HL-60 (cell line): ENCODE results near the gene SSNA1.

ENCODE experiments used
- DNase-seq, 2 experiments: peaks; one replicate each; pipeline ENCODE4 v3.0.0-alpha.2; 2010 to 2020; ENCODE audit warnings: low read depth in 1 of 2, low spot score in 1 of 2
- H3K27ac ChIP-seq: fragments of 250-450 bp; sonication (Bioruptor Pico); replicated peaks from 2 replicates; pipeline ENCODE4 v1.5.1; 2020; ENCODE audit warnings: mild to moderate bottlenecking, moderate library complexity
- H3K27me3 ChIP-seq: fragments of 250-450 bp; sonication (Bioruptor Pico); 2 replicates; pipeline ENCODE4 v1.5.1; 2021; ENCODE audit warnings: mild to moderate bottlenecking, moderate library complexity; ENCODE audit not compliant: insufficient read depth, poor library complexity, severe bottlenecking
- H3K4me3 ChIP-seq: replicated peaks from 2 replicates; pipeline ENCODE4 v1.5.1; 2011; ENCODE audit warnings: mild to moderate bottlenecking, control low read depth, low read length; ENCODE audit not compliant: insufficient read depth
- CTCF ChIP-seq: IDR thresholded peaks from one replicate; pipeline ENCODE4 v1.5.1; 2011; ENCODE audit warnings: low read length, control low read depth, inconsistent platforms; ENCODE audit not compliant: insufficient read depth
- GABPA ChIP-seq: IDR thresholded peaks from 2 replicates; pipeline ENCODE4 v1.6.1; 2012; ENCODE audit warnings: low read depth
- POLR2AphosphoS5 ChIP-seq: IDR thresholded peaks from 2 replicates; pipeline ENCODE4 v1.6.1; 2012; ENCODE audit warnings: low read depth
- REST ChIP-seq: IDR thresholded peaks from 2 replicates; pipeline ENCODE4 v1.6.1; 2012; ENCODE audit warnings: low read depth; ENCODE audit not compliant: insufficient replicate concordance
- SPI1 ChIP-seq: IDR thresholded peaks from 2 replicates; pipeline ENCODE4 v1.6.1; 2012; ENCODE audit warnings: low read depth, mild to moderate bottlenecking, borderline replicate concordance

Gene SSNA1

GRCh38 chr9:137174722-137175293 lies 13.7 kb upstream of the SSNA1 start:
- no peaks in the 10 kb centered on the region for H3K27me3 ChIP-seq
- TF ChIP-seq REST (no peak), POLR2AphosphoS5 (no peak), GABPA (no peak)
- no peak overlapping the region for H3K4me3 ChIP-seq
- DNase-seq = no peak
- no peak overlapping the region for H3K27ac ChIP-seq

GRCh38 chr9:137175345-137175961 lies 13.0 kb upstream of the SSNA1 start:
- DNase-seq = no peak
- TF ChIP-seq POLR2AphosphoS5 = no peak
- no peak for TF ChIP-seq SPI1
- TF ChIP-seq GABPA = no peak
- no peak for TF ChIP-seq CTCF
- TF ChIP-seq REST = no peak
- H3K27me3 ChIP-seq = no peaks in the 10 kb centered on the region
- no peak overlapping the region for H3K4me3 ChIP-seq
- H3K27ac ChIP-seq = no peak overlapping the region

GRCh38 chr9:137176302-137177182 lies 11.9 kb upstream of the SSNA1 start:
- DNase-seq = peak in 1 of 2 experiments; percentile 55
- H3K27ac ChIP-seq = no peak overlapping the region
- H3K27me3 ChIP-seq = no peaks in the 10 kb centered on the region
- TF ChIP-seq SPI1 (no peak), POLR2AphosphoS5 (peak; percentile 25; the same call in 1 of the 2 replicates), CTCF (peak; percentile 71)
- no peak overlapping the region for H3K4me3 ChIP-seq

GRCh38 chr9:137178201-137178938 lies 10.1 kb upstream of the SSNA1 start:
- no peaks in the 10 kb centered on the region for H3K27me3 ChIP-seq
- no peak overlapping the region for H3K4me3 ChIP-seq
- DNase-seq = no peak
- H3K27ac ChIP-seq = no peak overlapping the region
- TF ChIP-seq SPI1 = no peak
- TF ChIP-seq GABPA = no peak
- TF ChIP-seq POLR2AphosphoS5 = no peak
- no peak for TF ChIP-seq REST
- no peak for TF ChIP-seq CTCF
